A172 (cell line): ENCODE data around the gene NPHP1. TPM values are rescaled to one million over a fixed set of nuclear protein-coding genes. Genes with fewer than 3 reads are reported as not detected.
"Not testable (repeated sequence)": the region's sequence is repeated elsewhere in the genome, so short reads cannot be mapped to it uniquely, and the experiment has no call there.

Source experiments
- DNase-seq: peaks from one replicate; pipeline ENCODE4 v3.0.0-alpha.2; 2015; ENCODE audit warnings: low spot score
- total RNA-seq: library from RNA; depleted of rRNA; stranded (reverse); fragments of >200 nt; shearing (Covaris generic); gene quantifications from 2 replicates; pipeline ENCODE4 v1.2.3, GENCODE V29; 2014

Gene NPHP1
- total RNA-seq, 1 experiment from 2014 or later, result 17.4 TPM

GRCh38 chr2:110197452-110197851 lies 7.4 kb downstream of the NPHP1 start:
- no peak for DNase-seq

GRCh38 chr2:110190169-110190568 lies 14.6 kb downstream of the NPHP1 start:
- not testable (repeated sequence) for DNase-seq

GRCh38 chr2:110182449-110182848 lies 22.4 kb downstream of the NPHP1 start:
- DNase-seq, result no peak

GRCh38 chr2:110180036-110180435 lies 24.8 kb downstream of the NPHP1 start:
- DNase-seq, result no peak

GRCh38 chr2:110173523-110173922 lies 31.3 kb downstream of the NPHP1 start:
- peak; percentile 23 for DNase-seq

- DNase-seq, result no peak
Measured at GRCh38 chr2:110172506-110172905, 32.3 kb downstream of the NPHP1 start.

- DNase-seq, result no peak
Measured at GRCh38 chr2:110170102-110170501, 34.7 kb downstream of the NPHP1 start.

GRCh38 chr2:110167326-110168000 lies 37.4 kb downstream of the NPHP1 start:
- DNase-seq, result no peak

GRCh38 chr2:110166266-110166665 lies 38.5 kb downstream of the NPHP1 start:
- DNase-seq, result no peak

GRCh38 chr2:110157153-110157793 lies 47.5 kb downstream of the NPHP1 start:
- DNase-seq, result peak; percentile 82

GRCh38 chr2:110154828-110155227 lies 50.0 kb downstream of the NPHP1 start:
- DNase-seq, result not testable (repeated sequence)

- DNase-seq, result not testable (repeated sequence)
Measured at GRCh38 chr2:110154188-110154587, 50.6 kb downstream of the NPHP1 start.

- DNase-seq, result peak; percentile 28
Measured at GRCh38 chr2:110153416-110153815, 51.4 kb downstream of the NPHP1 start.

- DNase-seq, result no peak
Measured at GRCh38 chr2:110152943-110153342, 51.9 kb downstream of the NPHP1 start.

- DNase-seq, result peak; percentile 80
Measured at GRCh38 chr2:110149330-110150220, 55.2 kb downstream of the NPHP1 start.

- DNase-seq, result no peak
Measured at GRCh38 chr2:110146945-110147332, 57.9 kb downstream of the NPHP1 start.

- DNase-seq, result no peak
Measured at GRCh38 chr2:110146183-110146944, 58.4 kb downstream of the NPHP1 start.

GRCh38 chr2:110143982-110144381 lies 60.8 kb downstream of the NPHP1 start:
- no peak for DNase-seq

- no peak for DNase-seq
Measured at GRCh38 chr2:110140401-110140800, 64.4 kb downstream of the NPHP1 start.

- no peak for DNase-seq
Measured at GRCh38 chr2:110134025-110134424, 70.8 kb downstream of the NPHP1 start.

- no peak for DNase-seq
Measured at GRCh38 chr2:110131166-110131565, 73.6 kb downstream of the NPHP1 start.

GRCh38 chr2:110130757-110131156 lies 74.1 kb downstream of the NPHP1 start:
- DNase-seq, result no peak
